BJ (cell line): ENCODE results near the gene ITGAL. TPM values are rescaled to one million over a fixed set of nuclear protein-coding genes. Genes with fewer than 3 reads are reported as not detected.
A peak's percentile ranks its signal among the peaks of the same experiment; 100 is the strongest.

Experiments used
- CTCF ChIA-PET: fragments of 350-600 bp; formaldehyde crosslinking; extraction: SDS; loops from one replicate; lab custom pipeline; 2021; ENCODE audit warnings: antibody characterized with exemption, inconsistent platforms; lab: Yijun Ruan, JAX
- POLR2A ChIA-PET: fragments of 300-600 bp; sonication (Branson Sonifier 250); formaldehyde crosslinking; extraction: SDS; loops from one replicate; lab custom pipeline; 2021; ENCODE audit warnings: antibody characterized with exemption; lab: Charles Lee
- DNase-seq: peaks from one replicate; pipeline ENCODE4 v3.0.0-alpha.2; 2011; ENCODE audit warnings: low read depth
- H3K27me3 ChIP-seq: 2 replicates; pipeline ENCODE4 v1.6.0; 2011; ENCODE audit warnings: low read length; ENCODE audit not compliant: control insufficient read depth, insufficient read depth
- H3K36me3 ChIP-seq: 2 replicates; pipeline ENCODE4 v1.5.1; 2011; ENCODE audit warnings: low read length; ENCODE audit not compliant: control insufficient read depth, insufficient read depth
- H3K4me3 ChIP-seq: 2 replicates; pipeline ENCODE4 v1.5.1; 2011; ENCODE audit warnings: low read depth, mild to moderate bottlenecking, control low read depth, low read length
- CTCF ChIP-seq: IDR thresholded peaks from 2 replicates; pipeline ENCODE4 v1.5.1; 2011; ENCODE audit warnings: low read depth, mild to moderate bottlenecking, control low read depth, inconsistent platforms, low read length, moderate library complexity; ENCODE audit not compliant: insufficient read depth
- polyA plus RNA-seq: library from polyadenylated mRNA; depleted of rRNA; stranded (reverse); fragments of >200 nt; gene quantifications from 2 replicates; pipeline ENCODE4 v1.2.3, GENCODE V29; 2011

The ITGAL gene
- polyA plus RNA-seq, 1 experiment: 0.06 TPM

GRCh38 chr16:30523768-30524574, 51.4 kb downstream of the ITGAL start:
- POLR2A ChIA-PET: no interaction called here
- H3K36me3 ChIP-seq: no peaks in the 10 kb centered on the region; the same call in 1 of the 2 replicates
- no peak for TF ChIP-seq CTCF
- CTCF ChIA-PET: interaction anchor here (1.1 kb wide), 1 partner anchor 135 kb away, joined by 3 read pairs; no protein-coding TSS in a partner anchor
- H3K4me3 ChIP-seq: no peak overlapping the region
- no peak for DNase-seq
- no peaks in the 10 kb centered on the region for H3K27me3 ChIP-seq

DNA sequence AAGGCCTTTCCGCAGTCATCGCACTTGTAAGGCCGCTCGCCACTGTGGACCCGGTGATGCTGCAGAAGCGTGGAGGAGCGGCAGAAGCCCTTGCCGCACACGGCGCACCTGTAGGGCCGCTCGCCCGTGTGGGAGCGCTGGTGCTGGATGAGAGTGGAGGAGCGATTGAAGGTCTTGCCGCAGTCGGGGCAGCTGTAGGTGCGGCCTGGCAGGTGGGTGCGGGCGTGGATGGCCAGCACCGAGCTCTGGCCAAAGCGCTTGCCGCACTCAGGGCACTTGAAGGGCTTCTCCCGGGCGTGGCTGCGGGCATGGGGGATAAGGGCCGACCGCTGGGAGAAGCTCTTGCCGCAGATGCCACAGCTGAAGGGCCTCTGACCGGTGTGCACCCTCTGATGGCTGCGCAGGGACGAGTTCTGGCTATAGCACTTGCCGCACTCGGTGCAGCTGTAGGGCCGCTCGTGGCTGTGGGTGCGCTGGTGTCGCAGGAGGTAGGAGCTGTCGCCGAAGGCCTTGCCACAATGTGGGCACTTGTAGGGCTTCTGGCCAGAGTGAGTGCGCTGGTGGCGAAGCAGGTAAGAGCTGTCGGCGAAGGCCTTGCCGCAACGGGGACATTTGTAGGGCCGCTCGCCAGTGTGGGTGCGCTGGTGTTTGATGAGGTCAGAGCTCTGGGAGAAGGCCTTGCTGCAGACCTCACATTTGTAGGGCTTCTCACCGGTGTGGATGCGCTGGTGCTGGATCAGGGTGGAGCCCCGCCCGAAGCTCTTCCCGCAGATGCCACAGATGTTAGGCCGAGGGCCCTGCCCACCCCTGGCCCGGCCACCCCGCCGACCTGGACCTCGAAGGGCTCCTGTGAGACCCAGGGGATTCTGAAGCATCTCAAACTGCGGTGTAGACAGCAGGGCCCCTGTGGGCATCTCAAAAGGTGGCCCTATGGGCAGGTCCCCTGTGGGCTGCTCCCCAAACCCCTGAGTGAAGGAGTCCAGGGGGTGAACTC, 52.3 kb downstream of the ITGAL start:
- Histone ChIP-seq H3K36me3 (no peaks in the 10 kb centered on the region; the same call in 1 of the 2 replicates), H3K27me3 (no peaks in the 10 kb centered on the region), H3K4me3 (no peak overlapping the region)
- no peak for DNase-seq
- ChIA-PET POLR2A (no interaction called here), CTCF (interaction anchor here (1.1 kb wide), 2 partner anchors 32 to 134 kb away, joined by 3 to 4 read pairs; no protein-coding TSS in a partner anchor)
- no peak for TF ChIP-seq CTCF

DNA sequence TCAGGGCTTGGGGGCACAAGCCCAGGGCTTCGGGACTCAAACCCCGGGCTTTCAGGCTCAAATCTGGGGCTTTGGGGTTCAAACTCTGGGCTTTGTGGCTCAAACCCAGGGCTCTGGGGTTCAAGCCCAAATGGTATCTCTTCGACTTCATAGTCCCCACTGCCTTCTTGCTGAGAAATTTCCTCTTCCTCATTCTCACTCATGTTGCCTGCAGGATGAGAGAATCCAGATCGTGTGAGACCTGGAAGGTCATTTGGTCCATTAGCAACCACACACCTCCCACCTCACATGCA, 53.2 kb downstream of the ITGAL start:
- no peak for TF ChIP-seq CTCF
- CTCF ChIA-PET: interaction anchor here (0.6 to 1.1 kb wide), 2 partner anchors 32 to 117 kb away, joined by 4 read pairs; no protein-coding TSS in a partner anchor
- Histone ChIP-seq H3K4me3 (peak overlapping the region; percentile 77), H3K36me3 (no peaks in the 10 kb centered on the region; the same call in 1 of the 2 replicates), H3K27me3 (no peaks in the 10 kb centered on the region)
- POLR2A ChIA-PET: no interaction called here
- DNase-seq: no peak

DNA sequence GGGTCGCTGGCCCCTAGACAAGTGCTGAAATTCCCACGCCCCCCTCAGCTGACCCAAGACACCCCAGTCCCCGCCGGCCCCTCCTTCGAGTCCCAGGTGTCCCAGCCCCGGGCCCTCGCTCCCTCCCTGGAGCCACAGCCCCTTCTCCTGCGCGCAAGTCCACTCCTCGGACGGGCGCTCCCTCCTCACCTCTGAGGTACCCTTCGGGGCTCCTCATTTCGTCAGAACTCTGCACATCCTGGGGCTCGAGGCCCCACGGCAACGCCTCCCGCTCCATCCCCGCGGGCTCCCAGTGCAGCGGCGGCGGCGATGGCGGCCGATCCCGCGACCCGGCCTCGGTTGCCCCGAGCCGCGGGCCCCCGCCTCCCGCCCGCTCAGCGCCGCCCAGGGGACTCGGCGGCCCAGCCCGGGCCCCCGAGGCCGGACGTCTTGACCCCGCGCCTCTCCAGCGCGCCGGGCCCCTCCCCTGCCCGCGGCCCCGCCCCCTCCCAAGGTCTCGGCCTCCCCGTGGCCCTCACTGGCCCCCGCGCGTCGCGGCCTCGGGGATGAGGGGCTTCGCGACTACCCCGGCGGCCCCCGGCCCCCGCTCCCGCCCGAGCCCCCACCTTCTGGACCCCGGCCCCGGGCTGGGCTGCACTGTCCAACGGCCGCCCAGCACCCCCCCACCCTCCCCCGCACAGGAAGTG, 53.7 kb downstream of the ITGAL start, which contains the start of gene ZNF768:
TSS of gene ZNF768 (minus strand) at position 430 of the 686 bp plus-strand sequence. CDS start at position 277, 153 bp downstream.
- ChIA-PET POLR2A (no interaction called here), CTCF (interaction anchor here (0.6 to 1.3 kb wide), 5 partner anchors 10 to 434 kb away, joined by 3 to 4 read pairs (median 3); partner anchors contain the start of gene TBX6)
- no peak for TF ChIP-seq CTCF

More for the DNA sequence above, 53.7 kb downstream of the ITGAL start, which contains the start of gene ZNF768:
- Histone ChIP-seq H3K36me3 (no peaks in the 10 kb centered on the region; the same call in 1 of the 2 replicates), H3K27me3 (no peaks in the 10 kb centered on the region), H3K4me3 (peak within 1 kb of the TSS; percentile 77)
- DNase-seq: no peak
